Type B pancreatic cell (in vitro differentiated cells): ENCODE data around the gene LINC01488. TPM values are rescaled to one million over a fixed set of nuclear protein-coding genes. Genes with fewer than 3 reads are reported as not detected.

Source experiments
- DNase-seq: peaks from one replicate; pipeline ENCODE4 v3.0.0; 2021; ENCODE audit warnings: mixed read lengths; ENCODE audit not compliant: unreplicated experiment; ENCODE audit errors: extremely low spot score
- H3K27ac Mint-ChIP-seq: 2 replicates; pipeline ENCODE4 v1.8.0; 2021; ENCODE audit warnings: mild to moderate bottlenecking, mixed read lengths
- H3K27me3 Mint-ChIP-seq: 2 replicates; pipeline ENCODE4 v1.8.0; 2021; ENCODE audit warnings: mixed read lengths
- H3K36me3 Mint-ChIP-seq: 2 replicates; pipeline ENCODE4 v1.8.0; 2021; ENCODE audit warnings: mixed read lengths
- H3K4me1 Mint-ChIP-seq: one replicate; pipeline ENCODE4 v1.8.0; 2021; ENCODE audit warnings: mixed read lengths; ENCODE audit not compliant: unreplicated experiment
- H3K4me3 Mint-ChIP-seq: 2 replicates; pipeline ENCODE4 v1.8.0; 2021; ENCODE audit warnings: mild to moderate bottlenecking, mixed read lengths
- H3K9me3 Mint-ChIP-seq: 2 replicates; pipeline ENCODE4 v1.8.0; 2021; ENCODE audit warnings: mixed read lengths
- total RNA-seq: library from RNA; stranded (reverse); gene quantifications from 2 replicates; pipeline ENCODE4 v1.2.1, GENCODE V29; 2021; ENCODE audit warnings: low replicate concordance
- TF ChIP-seq, protein P1 (sequence below): fragments of 200-600 bp; sonication (generic); conservative IDR thresholded peaks from 2 replicates; pipeline ENCODE4 v1.5.0; 2021; ENCODE audit warnings: antibody characterized with exemption, mild to moderate bottlenecking

LINC01488 gene
- total RNA-seq, 1 donor from 2014 or later = not detected

DNA sequence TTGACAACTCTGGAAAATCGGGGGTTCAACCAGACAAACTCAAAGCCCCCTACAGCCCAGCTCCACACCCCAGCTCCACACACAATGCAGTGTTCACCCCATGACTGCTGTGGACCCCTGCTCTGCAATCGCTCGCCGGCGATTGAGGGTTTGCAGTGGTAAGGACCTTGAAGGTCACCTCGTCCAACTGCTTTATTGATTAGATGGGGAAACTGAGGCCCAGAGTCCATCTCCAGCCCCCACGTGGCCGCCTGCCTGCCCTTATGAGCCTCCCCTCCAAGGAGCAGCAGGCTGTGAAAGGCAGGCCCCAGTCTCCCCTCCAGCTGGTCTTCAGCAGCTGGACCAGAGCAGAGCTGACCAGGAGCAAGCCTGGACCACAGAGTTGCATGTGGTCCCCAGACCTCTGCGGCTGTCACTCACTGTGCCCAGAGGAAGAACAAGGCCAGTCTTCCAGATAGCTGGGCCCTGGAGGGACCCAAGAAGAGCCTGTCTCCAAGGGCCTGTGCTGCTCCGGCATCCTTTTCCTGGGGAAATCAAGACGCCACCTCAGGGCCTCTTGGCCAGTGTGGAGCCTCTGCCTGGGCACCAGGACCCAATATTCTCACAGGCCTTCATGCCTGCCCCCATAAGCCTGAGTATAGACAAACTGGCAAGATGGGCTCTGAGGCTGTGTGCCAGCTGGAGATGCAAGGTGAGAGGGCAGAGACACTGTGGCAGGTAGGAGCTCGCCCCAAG is 8.8 kb upstream of the LINC01488 start:
- Mint-ChIP-seq H3K4me1 (peaks cover 7% of the 10 kb centered on the region), H3K36me3 (no peaks in the 10 kb centered on the region), H3K27ac (no peak overlapping the region), H3K27me3 (peaks cover 14% of the 10 kb centered on the region), H3K9me3 (no peaks in the 10 kb centered on the region), H3K4me3 (no peak overlapping the region)
- DNase-seq = no peak
- TF ChIP-seq, protein P1, sequence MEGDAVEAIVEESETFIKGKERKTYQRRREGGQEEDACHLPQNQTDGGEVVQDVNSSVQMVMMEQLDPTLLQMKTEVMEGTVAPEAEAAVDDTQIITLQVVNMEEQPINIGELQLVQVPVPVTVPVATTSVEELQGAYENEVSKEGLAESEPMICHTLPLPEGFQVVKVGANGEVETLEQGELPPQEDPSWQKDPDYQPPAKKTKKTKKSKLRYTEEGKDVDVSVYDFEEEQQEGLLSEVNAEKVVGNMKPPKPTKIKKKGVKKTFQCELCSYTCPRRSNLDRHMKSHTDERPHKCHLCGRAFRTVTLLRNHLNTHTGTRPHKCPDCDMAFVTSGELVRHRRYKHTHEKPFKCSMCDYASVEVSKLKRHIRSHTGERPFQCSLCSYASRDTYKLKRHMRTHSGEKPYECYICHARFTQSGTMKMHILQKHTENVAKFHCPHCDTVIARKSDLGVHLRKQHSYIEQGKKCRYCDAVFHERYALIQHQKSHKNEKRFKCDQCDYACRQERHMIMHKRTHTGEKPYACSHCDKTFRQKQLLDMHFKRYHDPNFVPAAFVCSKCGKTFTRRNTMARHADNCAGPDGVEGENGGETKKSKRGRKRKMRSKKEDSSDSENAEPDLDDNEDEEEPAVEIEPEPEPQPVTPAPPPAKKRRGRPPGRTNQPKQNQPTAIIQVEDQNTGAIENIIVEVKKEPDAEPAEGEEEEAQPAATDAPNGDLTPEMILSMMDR = no peak

DNA sequence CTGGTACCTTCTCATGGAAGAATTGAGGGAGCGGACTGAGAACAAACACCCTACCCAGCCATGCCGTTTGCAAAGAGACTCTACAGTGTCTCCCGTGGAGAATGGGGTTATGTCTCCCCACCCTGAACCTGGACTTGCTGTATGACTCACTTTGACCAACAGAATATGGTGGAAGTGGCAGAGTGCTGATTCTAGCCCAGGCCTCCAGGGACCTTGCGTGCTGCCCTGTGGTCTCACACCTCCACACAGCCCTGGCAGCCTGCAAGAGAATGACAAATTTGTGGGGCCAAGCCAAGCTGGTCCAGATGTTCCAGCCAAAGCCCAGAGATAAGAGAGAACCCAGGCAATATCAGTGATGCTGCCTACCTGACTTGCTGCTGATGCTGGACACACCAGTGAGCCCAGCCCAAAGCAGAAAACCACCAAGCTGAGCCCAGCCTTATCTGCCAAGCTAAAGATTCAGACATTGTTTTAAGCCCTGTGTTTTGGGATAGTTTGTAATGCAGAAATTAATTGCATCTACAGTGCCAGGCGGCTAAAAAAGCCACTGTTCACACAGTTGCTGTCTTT is 8.1 kb upstream of the LINC01488 start:
- H3K27ac Mint-ChIP-seq = no peak overlapping the region
- peaks cover 4% of the 10 kb centered on the region for H3K4me1 Mint-ChIP-seq
- no peaks in the 10 kb centered on the region for H3K36me3 Mint-ChIP-seq
- H3K4me3 Mint-ChIP-seq = no peak overlapping the region
- H3K9me3 Mint-ChIP-seq = no peaks in the 10 kb centered on the region
- H3K27me3 Mint-ChIP-seq = peaks cover 14% of the 10 kb centered on the region
- no peak for DNase-seq
- TF ChIP-seq, protein P1 = no peak

DNA sequence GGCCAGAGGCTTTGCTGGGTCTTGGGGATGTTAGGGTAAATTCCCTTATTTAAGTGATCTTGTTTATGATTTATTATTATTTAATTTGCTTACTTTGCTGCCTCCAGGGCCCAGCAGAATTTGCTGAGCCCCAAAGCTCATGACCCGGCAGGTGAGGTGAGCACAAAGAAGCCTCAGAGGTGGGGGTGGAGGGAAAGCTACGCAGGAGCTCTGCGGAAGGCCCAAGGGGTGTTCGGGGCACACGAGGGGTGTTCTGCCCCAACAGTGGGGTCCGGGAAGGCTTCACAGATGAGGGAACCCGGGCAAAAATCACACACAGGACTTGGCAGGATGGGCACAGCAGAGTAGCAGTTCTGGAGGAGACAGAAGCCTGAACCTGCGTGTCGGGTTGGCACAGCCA is 6.7 kb upstream of the LINC01488 start:
- no peak for DNase-seq
- no peaks in the 10 kb centered on the region for H3K9me3 Mint-ChIP-seq
- TF ChIP-seq, protein P1 = no peak
- H3K36me3 Mint-ChIP-seq = no peaks in the 10 kb centered on the region
- peaks cover 14% of the 10 kb centered on the region for H3K27me3 Mint-ChIP-seq
- no peak overlapping the region for H3K27ac Mint-ChIP-seq
- H3K4me1 Mint-ChIP-seq = peaks cover 7% of the 10 kb centered on the region
- no peak overlapping the region for H3K4me3 Mint-ChIP-seq

DNA sequence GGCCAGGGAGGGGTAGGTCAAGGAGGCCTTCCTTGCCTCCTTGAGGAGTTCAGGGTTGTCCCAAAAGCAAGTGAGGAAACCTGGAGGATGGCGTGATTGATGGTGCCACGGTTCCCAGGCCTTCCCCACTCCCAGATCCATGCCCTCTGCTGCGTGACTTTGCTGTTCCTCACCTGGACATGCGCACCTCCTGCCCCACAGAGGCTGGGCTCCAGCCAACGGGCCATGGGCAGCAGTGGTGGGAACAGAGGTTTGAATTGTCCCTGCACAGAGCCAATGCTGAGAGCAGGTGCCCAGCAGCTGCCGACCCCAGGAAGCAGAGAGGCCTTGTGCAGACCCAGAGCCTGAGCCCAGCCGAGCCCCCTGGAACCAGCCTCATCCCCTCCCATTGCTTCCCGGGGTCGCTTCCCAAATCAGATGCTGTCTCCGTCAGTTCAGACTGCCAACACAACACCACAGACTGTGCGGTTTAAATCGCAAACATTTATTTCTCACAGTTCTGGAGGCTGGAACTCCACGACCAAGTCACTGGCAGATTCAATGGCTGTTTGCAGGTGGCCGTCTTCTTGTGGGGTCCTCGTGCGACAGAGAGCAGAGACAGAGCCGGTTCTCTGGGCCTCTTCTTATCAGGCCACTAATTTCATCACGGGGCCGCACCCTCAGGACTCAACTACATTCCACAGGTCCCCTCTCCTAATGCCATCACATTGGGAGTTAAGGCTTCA is 6.2 kb upstream of the LINC01488 start:
- no peak overlapping the region for H3K27ac Mint-ChIP-seq
- TF ChIP-seq, protein P1 = no peak
- no peak for DNase-seq
- H3K4me3 Mint-ChIP-seq = no peak overlapping the region
- no peaks in the 10 kb centered on the region for H3K9me3 Mint-ChIP-seq
- no peaks in the 10 kb centered on the region for H3K36me3 Mint-ChIP-seq
- peaks cover 14% of the 10 kb centered on the region for H3K27me3 Mint-ChIP-seq
- peaks cover 7% of the 10 kb centered on the region for H3K4me1 Mint-ChIP-seq

GRCh38 chr11:69475866-69476471 is 5.5 kb upstream of the LINC01488 start:
- Mint-ChIP-seq H3K4me3 (no peak overlapping the region), H3K9me3 (no peaks in the 10 kb centered on the region), H3K27me3 (peaks cover 14% of the 10 kb centered on the region), H3K4me1 (peaks cover 7% of the 10 kb centered on the region), H3K36me3 (no peaks in the 10 kb centered on the region), H3K27ac (no peak overlapping the region)
- TF ChIP-seq, protein P1 = no peak
- DNase-seq = no peak
